Measurements from ENCODE around the gene ARL6IP4.

DNA sequence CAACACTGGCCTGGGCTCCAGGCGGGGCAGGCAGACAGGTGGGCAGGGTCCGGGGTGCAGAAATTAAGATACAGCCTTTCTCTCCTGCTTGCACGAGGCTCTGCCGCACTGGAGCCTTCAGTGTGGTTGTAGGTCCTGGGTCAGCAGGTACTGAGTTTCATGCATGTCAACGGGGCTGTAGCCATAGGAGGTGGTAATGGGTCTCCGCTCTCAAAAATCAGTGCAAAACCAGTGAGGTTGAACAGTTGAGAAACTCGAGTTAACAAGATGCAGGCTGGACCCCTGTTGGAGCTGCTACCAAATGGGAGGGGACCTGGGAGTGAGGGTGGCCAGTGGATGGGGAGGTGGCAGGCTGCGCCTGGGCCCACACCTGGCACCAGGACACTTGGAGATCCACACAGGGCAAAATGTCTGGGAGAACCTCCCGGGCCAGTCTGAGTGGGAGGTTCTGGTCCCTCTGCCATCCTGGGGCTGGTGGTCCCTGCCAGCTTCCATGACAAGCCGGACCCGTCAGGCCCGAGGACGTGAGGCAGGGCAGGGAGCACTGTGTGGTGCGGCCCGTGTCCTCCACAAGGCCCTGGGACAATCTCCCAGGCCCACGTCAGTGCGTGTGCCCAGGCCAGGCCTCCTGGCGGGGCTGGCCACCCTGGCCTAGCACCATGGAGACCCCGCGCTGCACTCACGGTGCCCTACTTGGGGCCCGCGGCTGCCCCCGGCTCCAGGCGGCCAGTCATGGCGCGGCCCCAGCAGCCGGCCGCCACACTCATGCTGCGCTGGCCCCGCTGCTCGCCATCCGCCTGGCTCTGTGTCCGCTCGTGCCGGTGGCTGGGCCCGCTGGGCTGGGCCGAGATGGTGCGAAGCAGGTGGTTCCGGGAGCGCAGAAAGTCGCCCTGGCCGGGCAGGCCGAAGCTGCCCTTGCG lies 5.1 kb downstream of the ARL6IP4 start:
- TF ChIP-seq, protein P1, sequence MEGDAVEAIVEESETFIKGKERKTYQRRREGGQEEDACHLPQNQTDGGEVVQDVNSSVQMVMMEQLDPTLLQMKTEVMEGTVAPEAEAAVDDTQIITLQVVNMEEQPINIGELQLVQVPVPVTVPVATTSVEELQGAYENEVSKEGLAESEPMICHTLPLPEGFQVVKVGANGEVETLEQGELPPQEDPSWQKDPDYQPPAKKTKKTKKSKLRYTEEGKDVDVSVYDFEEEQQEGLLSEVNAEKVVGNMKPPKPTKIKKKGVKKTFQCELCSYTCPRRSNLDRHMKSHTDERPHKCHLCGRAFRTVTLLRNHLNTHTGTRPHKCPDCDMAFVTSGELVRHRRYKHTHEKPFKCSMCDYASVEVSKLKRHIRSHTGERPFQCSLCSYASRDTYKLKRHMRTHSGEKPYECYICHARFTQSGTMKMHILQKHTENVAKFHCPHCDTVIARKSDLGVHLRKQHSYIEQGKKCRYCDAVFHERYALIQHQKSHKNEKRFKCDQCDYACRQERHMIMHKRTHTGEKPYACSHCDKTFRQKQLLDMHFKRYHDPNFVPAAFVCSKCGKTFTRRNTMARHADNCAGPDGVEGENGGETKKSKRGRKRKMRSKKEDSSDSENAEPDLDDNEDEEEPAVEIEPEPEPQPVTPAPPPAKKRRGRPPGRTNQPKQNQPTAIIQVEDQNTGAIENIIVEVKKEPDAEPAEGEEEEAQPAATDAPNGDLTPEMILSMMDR (IDR thresholded peaks at IDR 0.05): no peak
- TF ChIP-seq POLR2AphosphoS5 (IDR thresholded peaks at IDR 0.05; ENCODE audit: insufficient read depth in 1 of 2, low read depth in 1 of 2): no peak
